IMR-90 (cell line): ENCODE results near the gene TCP1. TPM values are rescaled to one million over a fixed set of nuclear protein-coding genes. Genes with fewer than 3 reads are reported as not detected.

Experiments
- ATAC-seq: fragments of 200-7000 bp; cut with Tn5 transposase; 2 replicates; pipeline ENCODE4 v1.9.1; 2020; ENCODE audit warnings: low read depth, mild to moderate bottlenecking, moderate library complexity
- BruUV-seq: library from RNA; stranded (reverse); fragments of 400-500 nt; replicated peaks from 2 replicates; lab custom pipeline; 2021; lab: Mats Ljungman, UMichigan
- CTCF ChIA-PET: fragments of 300-600 bp; formaldehyde crosslinking; extraction: SDS; loops from one replicate; lab custom pipeline; 2021; ENCODE audit warnings: antibody characterized with exemption; lab: Yijun Ruan, JAX
- POLR2A ChIA-PET: fragments of 300-600 bp; sonication (Branson Sonifier 250); formaldehyde crosslinking; loops from one replicate; lab custom pipeline; 2022; ENCODE audit warnings: antibody characterized with exemption; ENCODE audit not compliant: unreplicated experiment; lab: Charles Lee
- DNase-seq: peaks from one replicate; pipeline ENCODE4 v3.0.0; 2013
- H2AFZ ChIP-seq: replicated peaks from 2 replicates; pipeline ENCODE3; 2013; ENCODE audit warnings: low read length, mild to moderate bottlenecking; ENCODE audit not compliant: poor library complexity
- H2AK5ac ChIP-seq: 2 replicates; pipeline ENCODE4 v1.6.1; 2013; ENCODE audit warnings: low read depth, low read length, inconsistent platforms
- H2AK9ac ChIP-seq: replicated peaks from 2 replicates; pipeline ENCODE3; 2013; ENCODE audit warnings: mild to moderate bottlenecking, low read depth, low read length, moderate library complexity; ENCODE audit not compliant: poor library complexity
- H2BK120ac ChIP-seq: 2 replicates; pipeline ENCODE4 v1.6.1; 2013; ENCODE audit warnings: low read depth, low read length, inconsistent platforms
- H2BK15ac ChIP-seq: 3 replicates; pipeline ENCODE4 v1.6.1; 2013; ENCODE audit warnings: low read depth, low read length, inconsistent platforms
- H2BK20ac ChIP-seq: 2 replicates; pipeline ENCODE4 v1.6.1; 2013; ENCODE audit warnings: low read depth, mild to moderate bottlenecking, inconsistent platforms, low read length, moderate library complexity
- H2BK5ac ChIP-seq: 2 replicates; pipeline ENCODE4 v1.6.1; 2013; ENCODE audit warnings: mild to moderate bottlenecking, low read depth, low read length, inconsistent platforms; ENCODE audit not compliant: poor library complexity, severe bottlenecking
- H3K14ac ChIP-seq: replicated peaks from 2 replicates; pipeline ENCODE4 v1.6.1; 2013; ENCODE audit warnings: low read depth, low read length, inconsistent platforms
- H3K18ac ChIP-seq: 2 replicates; pipeline ENCODE4 v1.6.1; 2013; ENCODE audit warnings: low read depth, low read length, control low read depth
- H3K23ac ChIP-seq: 2 replicates; pipeline ENCODE4 v1.6.1; 2013; ENCODE audit warnings: low read depth, low read length, inconsistent platforms
- H3K27ac ChIP-seq: 2 replicates; pipeline ENCODE4 v1.5.1; 2013; ENCODE audit warnings: mild to moderate bottlenecking, control low read depth, low read length; ENCODE audit not compliant: insufficient read depth
- H3K27me3 ChIP-seq: 2 replicates; pipeline ENCODE4 v1.6.1; 2013; ENCODE audit warnings: low read length; ENCODE audit not compliant: control insufficient read depth, insufficient read depth
- H3K36me3 ChIP-seq: 2 replicates; pipeline ENCODE4 v1.6.1; 2013; ENCODE audit warnings: low read length, mixed read lengths; ENCODE audit not compliant: control insufficient read depth, insufficient read depth
- H3K4ac ChIP-seq: 2 replicates; pipeline ENCODE4 v1.6.1; 2013; ENCODE audit warnings: low read depth, low read length, inconsistent platforms
- H3K4me1 ChIP-seq: 2 replicates; pipeline ENCODE4 v1.6.1; 2013; ENCODE audit warnings: low read length, mixed read lengths; ENCODE audit not compliant: control insufficient read depth, insufficient read depth
- H3K4me2 ChIP-seq: 2 replicates; pipeline ENCODE4 v1.6.1; 2013; ENCODE audit warnings: low read depth, mild to moderate bottlenecking, control low read depth, low read length, moderate library complexity
- H3K4me3 ChIP-seq: 2 replicates; pipeline ENCODE4 v1.5.1; 2013; ENCODE audit warnings: low read depth, mild to moderate bottlenecking, control low read depth, low read length, moderate library complexity; ENCODE audit not compliant: insufficient read depth
- H3K56ac ChIP-seq: 2 replicates; pipeline ENCODE4 v1.6.1; 2013; ENCODE audit warnings: low read length, inconsistent platforms; ENCODE audit not compliant: insufficient read depth; ENCODE audit errors: extremely low read depth
- H3K79me1 ChIP-seq, 2 experiments: 2 replicates each; pipeline ENCODE4 v1.6.1; 2013; ENCODE audit warnings: low read length in 2 of 2, inconsistent platforms in 1 of 2, low read depth in 1 of 2
- H3K9ac ChIP-seq: 2 replicates; pipeline ENCODE4 v1.6.1; 2013; ENCODE audit warnings: low read depth, low read length, control low read depth
- H3K9me1 ChIP-seq: 2 replicates; pipeline ENCODE4 v1.6.1; 2013; ENCODE audit warnings: low read length, inconsistent platforms; ENCODE audit not compliant: insufficient read depth
- H3K9me3 ChIP-seq: 2 replicates; pipeline ENCODE4 v1.6.1; 2013; ENCODE audit warnings: low read length; ENCODE audit not compliant: control insufficient read depth, insufficient read depth
- H4K20me1 ChIP-seq: 2 replicates; pipeline ENCODE4 v1.6.1; 2013; ENCODE audit warnings: low read length, inconsistent platforms; ENCODE audit not compliant: insufficient read depth
- H4K5ac ChIP-seq: 2 replicates; pipeline ENCODE4 v1.6.1; 2013; ENCODE audit warnings: mild to moderate bottlenecking, low read depth, low read length, control low read depth
- H4K8ac ChIP-seq, 2 experiments: 2 replicates each; pipeline ENCODE4 v1.6.1; 2013; ENCODE audit warnings: low read depth in 2 of 2, low read length in 2 of 2, control low read depth in 1 of 2, inconsistent platforms in 1 of 2
- H4K91ac ChIP-seq: 2 replicates; pipeline ENCODE4 v1.6.1; 2013; ENCODE audit warnings: low read depth, low read length, inconsistent platforms; ENCODE audit not compliant: insufficient read depth
- BHLHE40 ChIP-seq: fragments of 150-350 bp; IDR thresholded peaks from 2 replicates; pipeline ENCODE4 v1.6.1; 2016; ENCODE audit warnings: mild to moderate bottlenecking, low read depth, low read length
- CEBPB ChIP-seq: IDR thresholded peaks from 2 replicates; pipeline ENCODE4 v1.6.1; 2012; ENCODE audit warnings: low read depth, low read length, improper control_type of control experiment
- CHD1 ChIP-seq: IDR thresholded peaks from 2 replicates; pipeline ENCODE4 v1.6.1; 2012; ENCODE audit warnings: low read depth, low read length, improper control_type of control experiment
- CTCF ChIP-seq: conservative IDR thresholded peaks from 2 replicates; pipeline ENCODE4 v1.5.1; 2012; ENCODE audit warnings: mild to moderate bottlenecking, low read depth, low read length, improper control_type of control experiment
- ELK1 ChIP-seq: fragments of 150-350 bp; IDR thresholded peaks from 2 replicates; pipeline ENCODE4 v1.6.1; 2016; ENCODE audit warnings: low read depth, mild to moderate bottlenecking, low read length, moderate library complexity, borderline replicate concordance
- FOS ChIP-seq: fragments of 150-350 bp; IDR thresholded peaks from 2 replicates; pipeline ENCODE4 v1.6.1; 2016; ENCODE audit warnings: low read depth, low read length
- MAFK ChIP-seq: IDR thresholded peaks from 2 replicates; pipeline ENCODE4 v1.6.1; 2012; ENCODE audit warnings: low read depth, low read length, improper control_type of control experiment
- MAZ ChIP-seq: IDR thresholded peaks from 2 replicates; pipeline ENCODE4 v1.6.1; 2012; ENCODE audit warnings: low read depth, mild to moderate bottlenecking, low read length, improper control_type of control experiment, moderate library complexity, borderline replicate concordance
- MXI1 ChIP-seq: IDR thresholded peaks from 2 replicates; pipeline ENCODE4 v1.6.1; 2012; ENCODE audit warnings: low read depth, mild to moderate bottlenecking, low read length, moderate library complexity, borderline replicate concordance
- NFE2L2 ChIP-seq: fragments of 150-350 bp; IDR thresholded peaks from 2 replicates; pipeline ENCODE4 v1.6.1; 2016; ENCODE audit warnings: low read depth, mild to moderate bottlenecking, low read length
- POLR2A ChIP-seq: IDR thresholded peaks from 2 replicates; pipeline ENCODE4 v1.6.1; 2012; ENCODE audit warnings: mild to moderate bottlenecking, low read depth, low read length
- RAD21 ChIP-seq: IDR thresholded peaks from 2 replicates; pipeline ENCODE4 v1.6.1; 2012; ENCODE audit warnings: low read length, improper control_type of control experiment
- RCOR1 ChIP-seq: IDR thresholded peaks from 2 replicates; pipeline ENCODE4 v1.6.1; 2012; ENCODE audit warnings: mild to moderate bottlenecking, low read length, improper control_type of control experiment; ENCODE audit not compliant: insufficient replicate concordance
- RFX5 ChIP-seq: IDR thresholded peaks from 2 replicates; pipeline ENCODE4 v1.8.0; 2012; ENCODE audit warnings: low read depth, mild to moderate bottlenecking, low read length, moderate library complexity
- SMC3 ChIP-seq: fragments of 150-350 bp; IDR thresholded peaks from 2 replicates; pipeline ENCODE4 v1.6.1; 2016; ENCODE audit warnings: low read depth, mild to moderate bottlenecking, antibody characterized with exemption, low read length, moderate library complexity
- USF2 ChIP-seq: fragments of 150-350 bp; IDR thresholded peaks from 2 replicates; pipeline ENCODE4 v1.6.1; 2017; ENCODE audit warnings: mild to moderate bottlenecking, antibody characterized with exemption, low read length, low read depth
- dilution Hi-C: fragments of 300-500 bp; cut with HindIII; formaldehyde crosslinking; loops from one replicate; pipeline ENCODE4 v1.14.3; 2018; ENCODE audit warnings: low sequenced_read_pairs; ENCODE audit not compliant: unreplicated experiment
- in situ Hi-C: fragments of 300-500 bp; cut with MboI; formaldehyde crosslinking; loops from 3 replicates; pipeline ENCODE4 v1.14.3; 2019; ENCODE audit warnings: low sequenced_read_pairs, inconsistent platforms, mixed read lengths
- intact Hi-C: fragments of 100-400 bp; cut with micrococcal nuclease; formaldehyde crosslinking; loops from 2 replicates; pipeline ENCODE4 v1.10.0; 2022
- polyA plus RNA-seq, 3 experiments: library from polyadenylated mRNA; depleted of rRNA; stranded (reverse); fragments of >200 nt; gene quantifications; 2 replicates each; pipeline ENCODE4 v1.2.3, GENCODE V29; 2012; ENCODE audit warnings: low replicate concordance in 1 of 3
- total RNA-seq: library from RNA; depleted of rRNA; stranded (reverse); fragments of >200 nt; gene quantifications from 2 replicates; pipeline ENCODE4 v1.2.3, GENCODE V29; 2012

Gene TCP1
- total and polyA plus RNA-seq, 2 of the 4 experiments (the other 2 are of a cell fraction): 119 to 576 TPM

DNA sequence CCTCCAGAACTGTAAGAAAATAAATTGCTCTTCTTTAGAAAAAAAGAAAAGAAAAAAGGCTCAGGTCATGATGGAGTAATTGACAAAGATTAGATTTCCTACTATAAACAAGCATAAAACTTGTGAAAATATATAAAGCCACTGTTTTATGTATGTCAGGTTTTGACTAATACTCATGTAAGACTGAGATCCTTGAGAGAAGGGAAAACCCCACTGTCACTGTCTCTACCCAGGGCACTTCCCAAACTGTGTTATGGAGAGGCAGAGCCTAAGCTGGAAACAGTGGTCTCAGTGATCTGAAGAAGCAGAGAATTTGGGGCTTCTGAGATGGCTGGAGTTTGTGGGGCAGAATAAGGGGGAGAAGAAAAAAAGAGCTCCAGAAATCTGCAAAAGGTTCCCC is 19.9 kb downstream of the TCP1 start:
- DNase-seq (no peak), ATAC-seq (no peak)
- H2BK20ac ChIP-seq: no peak overlapping the region
- no peak overlapping the region for H3K56ac ChIP-seq
- no peak overlapping the region for H3K14ac ChIP-seq
- no peak overlapping the region for H2BK120ac ChIP-seq
- H3K4ac ChIP-seq: no peak overlapping the region
- no peak overlapping the region for H4K8ac ChIP-seq
- no peak overlapping the region for H2BK5ac ChIP-seq
- H2AK9ac ChIP-seq: no peak overlapping the region
- no peaks in the 10 kb centered on the region for H3K9me1 ChIP-seq
- H4K91ac ChIP-seq: no peak overlapping the region
- no peaks in the 10 kb centered on the region; a peak in 2 of 4 replicates for H3K79me1 ChIP-seq
- no peak overlapping the region for H2AFZ ChIP-seq
- no peak overlapping the region for H2BK15ac ChIP-seq
- no peak overlapping the region for H3K9ac ChIP-seq
- no peak overlapping the region for H2AK5ac ChIP-seq
- in situ Hi-C loops (loop anchor here (10.0 kb wide), 1 partner anchor 75 kb away; the partner anchor contains the start of gene SOD2), intact Hi-C loops (no loop called here), dilution Hi-C loops (no loop called here)
- H3K27ac ChIP-seq: no peak overlapping the region
- no peak overlapping the region for H4K5ac ChIP-seq
- H3K9me3 ChIP-seq: no peaks in the 10 kb centered on the region
- H4K20me1 ChIP-seq: no peaks in the 10 kb centered on the region
- H3K4me1 ChIP-seq: peaks cover 4% of the 10 kb centered on the region
- H3K18ac ChIP-seq: no peak overlapping the region
- no peak overlapping the region for H3K23ac ChIP-seq
- ChIA-PET CTCF (no interaction called here), POLR2A (no interaction called here)
- TF ChIP-seq NFE2L2 (no peak), MAZ (no peak), SMC3 (no peak), CTCF (no peak), USF2 (no peak), RCOR1 (no peak), BHLHE40 (no peak), MAFK (no peak), MXI1 (no peak), FOS (no peak), RAD21 (no peak), ELK1 (no peak), CEBPB (no peak), POLR2A (no peak), CHD1 (no peak), RFX5 (no peak)
- BruUV-seq: no TSS peak
- H3K4me3 ChIP-seq: no peak overlapping the region
- no peak overlapping the region for H3K4me2 ChIP-seq
- H3K36me3 ChIP-seq: peaks cover 22% of the 10 kb centered on the region
- H3K27me3 ChIP-seq: no peaks in the 10 kb centered on the region
